Measurements from ENCODE around the gene CYP2A7. TPM values are rescaled to one million over a fixed set of nuclear protein-coding genes. Genes with fewer than 3 reads are reported as not detected.

Gene CYP2A7
- total RNA-seq (2022; extraction: Qiagen RNA extraction; ENCODE audit: low read depth), result not detected in 5 replicates

GRCh38 chr19:40882062-40882461 lies at the start of gene CYP2A7:
Gene CYP2A7, minus strand, starts transcription at chr19:40882231. Its CDS starts 21 bp downstream, at chr19:40882210.

GRCh38 chr19:40850277-40850676 lies 31.8 kb downstream of the CYP2A7 start, which contains the start of gene CYP2A6:
Gene CYP2A6, minus strand, starts transcription at chr19:40850447. Its CDS starts 21 bp downstream, at chr19:40850426.

Other genes starting within 250 kb of the CYP2A7 start
- 42.3 to 77.6 TPM (median 74.4 TPM) in 5 replicates for gene NUMBL, start 191.6 kb downstream of the CYP2A7 start, total RNA-seq (2022; extraction: Qiagen RNA extraction; ENCODE audit: low read depth)
- gene COQ8B, start 165.3 kb downstream of the CYP2A7 start, total RNA-seq (2022; extraction: Qiagen RNA extraction; ENCODE audit: low read depth), result 53.2 to 88.6 TPM (median 87.2 TPM) in 5 replicates
- 18.3 to 29.6 TPM (median 27.3 TPM) in 5 replicates for gene ITPKC, start 165.1 kb downstream of the CYP2A7 start, total RNA-seq (2022; extraction: Qiagen RNA extraction; ENCODE audit: low read depth)
- gene ACTMAP, start 131.8 kb downstream of the CYP2A7 start, total RNA-seq (2022; extraction: Qiagen RNA extraction; ENCODE audit: low read depth), result 13.2 to 20.0 TPM (median 18.7 TPM) in 5 replicates
- 153 to 193 TPM (median 158 TPM) in 5 replicates for gene SNRPA, start 131.0 kb downstream of the CYP2A7 start, total RNA-seq (2022; extraction: Qiagen RNA extraction; ENCODE audit: low read depth)
- gene MIA, start 106.7 kb downstream of the CYP2A7 start, total RNA-seq (2022; extraction: Qiagen RNA extraction; ENCODE audit: low read depth), result not detected in 5 replicates
- gene RAB4B, start 104.0 kb downstream of the CYP2A7 start, total RNA-seq (2022; extraction: Qiagen RNA extraction; ENCODE audit: low read depth), result 11.4 to 20.7 TPM (median 18.1 TPM) in 5 replicates
- gene EGLN2, start 83.0 kb downstream of the CYP2A7 start, total RNA-seq (2022; extraction: Qiagen RNA extraction; ENCODE audit: low read depth), result 59.6 to 101 TPM (median 96.2 TPM) in 5 replicates
- gene CYP2A6, start 31.8 kb downstream of the CYP2A7 start, total RNA-seq (2022; extraction: Qiagen RNA extraction; ENCODE audit: low read depth), result not detected in 5 replicates
- not detected in 5 replicates for gene CYP2B6, start 109.1 kb upstream of the CYP2A7 start, total RNA-seq (2022; extraction: Qiagen RNA extraction; ENCODE audit: low read depth)
- gene CYP2A13, start 206.2 kb upstream of the CYP2A7 start, total RNA-seq (2022; extraction: Qiagen RNA extraction; ENCODE audit: low read depth), result not detected in 5 replicates
- gene CYP2F1, start 232.2 kb upstream of the CYP2A7 start, total RNA-seq (2022; extraction: Qiagen RNA extraction; ENCODE audit: low read depth), result not detected in 5 replicates